Neural progenitor cell (in vitro differentiated cells): ENCODE data around the gene GNL3. TPM values are rescaled to one million over a fixed set of nuclear protein-coding genes. Genes with fewer than 3 reads are reported as not detected.

Source experiments
- DNase-seq: peaks from one replicate; pipeline ENCODE4 v3.0.0-alpha.2; 2016; ENCODE audit warnings: low spot score
- H2AFZ ChIP-seq: fragments of 200-600 bp; sonication (generic); replicated peaks from 2 replicates; pipeline ENCODE4 v1.6.1; 2016; ENCODE audit warnings: antibody characterized with exemption
- H3F3A ChIP-seq: fragments of 200-600 bp; sonication (generic); 2 replicates; pipeline ENCODE4 v1.6.1; 2016; ENCODE audit warnings: antibody characterized with exemption, low read depth
- H3K27ac ChIP-seq: fragments of 200-600 bp; sonication (generic); 2 replicates; pipeline ENCODE4 v1.5.1; 2016; ENCODE audit warnings: mild to moderate bottlenecking
- H3K27me3 ChIP-seq: fragments of 200-600 bp; sonication (generic); 2 replicates; pipeline ENCODE4 v1.6.1; 2016; ENCODE audit warnings: mild to moderate bottlenecking, moderate library complexity
- H3K36me3 ChIP-seq: fragments of 200-600 bp; sonication (generic); 2 replicates; pipeline ENCODE4 v1.5.1; 2016
- H3K4me1 ChIP-seq: fragments of 200-600 bp; sonication (generic); 2 replicates; pipeline ENCODE4 v1.6.1; 2016; ENCODE audit warnings: mixed run types
- H3K4me2 ChIP-seq: fragments of 200-600 bp; sonication (generic); 2 replicates; pipeline ENCODE4 v1.6.1; 2016
- H3K4me3 ChIP-seq: fragments of 200-600 bp; sonication (generic); 2 replicates; pipeline ENCODE4 v1.5.1; 2016
- H3K79me2 ChIP-seq: fragments of 200-600 bp; sonication (generic); 2 replicates; pipeline ENCODE4 v1.6.1; 2016; ENCODE audit warnings: low read depth
- H3K9ac ChIP-seq: fragments of 200-600 bp; sonication (generic); 2 replicates; pipeline ENCODE4 v1.6.1; 2016
- H3K9me3 ChIP-seq: fragments of 200-600 bp; sonication (generic); 2 replicates; pipeline ENCODE4 v1.5.1; 2016; ENCODE audit warnings: low read depth
- H4K20me1 ChIP-seq: fragments of 200-600 bp; sonication (generic); 2 replicates; pipeline ENCODE4 v1.6.1; 2016; ENCODE audit warnings: low read depth
- H3K27ac Mint-ChIP-seq: 3 replicates; pipeline ENCODE4 v1.8.0; 2021; ENCODE audit warnings: mixed read lengths
- H3K27me3 Mint-ChIP-seq: 2 replicates; pipeline ENCODE4 v1.8.0; 2022; ENCODE audit warnings: low read depth, mild to moderate bottlenecking, inconsistent platforms, moderate library complexity, mixed read lengths; ENCODE audit not compliant: insufficient read depth
- H3K36me3 Mint-ChIP-seq: 3 replicates; pipeline ENCODE4 v1.8.0; 2021; ENCODE audit warnings: mixed read lengths
- H3K4me1 Mint-ChIP-seq: 3 replicates; pipeline ENCODE4 v1.8.0; 2021; ENCODE audit warnings: mixed read lengths
- H3K4me3 Mint-ChIP-seq: 3 replicates; pipeline ENCODE4 v1.8.0; 2021; ENCODE audit warnings: mild to moderate bottlenecking, moderate library complexity, mixed read lengths
- H3K9me3 Mint-ChIP-seq: 3 replicates; pipeline ENCODE4 v1.8.0; 2020; ENCODE audit warnings: mixed read lengths
- CTCF ChIP-seq: fragments of 200-600 bp; sonication (generic); IDR thresholded peaks from 2 replicates; pipeline ENCODE4 v1.5.1; 2017; ENCODE audit warnings: antibody characterized with exemption, mild to moderate bottlenecking
- EZH2 ChIP-seq: fragments of 200-600 bp; sonication (generic); IDR thresholded peaks from 2 replicates; pipeline ENCODE4 v1.6.1; 2017; ENCODE audit warnings: antibody characterized with exemption, mild to moderate bottlenecking, moderate library complexity
- EZH2phosphoT487 ChIP-seq: fragments of 200-600 bp; sonication (generic); IDR thresholded peaks from 2 replicates; pipeline ENCODE4 v1.6.1; 2017; ENCODE audit warnings: antibody characterized with exemption
- total RNA-seq: library from RNA; depleted of rRNA; stranded (reverse); fragments of >200 nt; gene quantifications from 2 replicates; pipeline ENCODE4 v1.2.3, GENCODE V29; 2015; ENCODE audit warnings: low replicate concordance

The GNL3 gene
- total RNA-seq, 1 donor from 2014 or later, result 169 TPM

GRCh38 chr3:52649461-52650210, 36.2 kb upstream of the GNL3 start:
- TF ChIP-seq EZH2, result no peak
- TF ChIP-seq EZH2phosphoT487, result no peak
- no peak for TF ChIP-seq CTCF
- Histone ChIP-seq H3K4me1 (no peaks in the 10 kb centered on the region), H4K20me1 (no peaks in the 10 kb centered on the region), H3K9ac (no peak overlapping the region), H3K27me3 (no peaks in the 10 kb centered on the region), H3K27ac (no peak overlapping the region), H3K9me3 (no peaks in the 10 kb centered on the region), H3F3A (peaks cover 3% of the 10 kb centered on the region), H3K36me3 (peaks cover 23% of the 10 kb centered on the region), H3K79me2 (no peaks in the 10 kb centered on the region), H3K4me3 (no peak overlapping the region), H3K4me2 (no peak overlapping the region), H2AFZ (no peak overlapping the region)
- Mint-ChIP-seq H3K9me3 (no peaks in the 10 kb centered on the region), H3K4me3 (no peak overlapping the region), H3K4me1 (no peaks in the 10 kb centered on the region), H3K36me3 (peaks cover 38% of the 10 kb centered on the region), H3K27me3 (peaks cover 4% of the 10 kb centered on the region), H3K27ac (no peak overlapping the region)
- no peak for DNase-seq

GRCh38 chr3:52650439-52650838, 35.4 kb upstream of the GNL3 start:
- Histone ChIP-seq H3K27me3 (no peaks in the 10 kb centered on the region), H3K4me3 (no peak overlapping the region), H3K9me3 (no peaks in the 10 kb centered on the region), H3K4me2 (no peak overlapping the region), H3K36me3 (peaks cover 23% of the 10 kb centered on the region), H3K4me1 (no peaks in the 10 kb centered on the region), H4K20me1 (no peaks in the 10 kb centered on the region), H3K79me2 (no peaks in the 10 kb centered on the region), H3K27ac (no peak overlapping the region), H3K9ac (no peak overlapping the region), H2AFZ (no peak overlapping the region), H3F3A (peaks cover 3% of the 10 kb centered on the region)
- H3K4me3 Mint-ChIP-seq, result no peak overlapping the region
- H3K4me1 Mint-ChIP-seq, result no peaks in the 10 kb centered on the region
- H3K27ac Mint-ChIP-seq, result no peak overlapping the region
- peaks cover 34% of the 10 kb centered on the region for H3K36me3 Mint-ChIP-seq
- no peak for DNase-seq
- H3K27me3 Mint-ChIP-seq, result peaks cover 4% of the 10 kb centered on the region
- H3K9me3 Mint-ChIP-seq, result no peaks in the 10 kb centered on the region
- no peak for TF ChIP-seq CTCF
- TF ChIP-seq EZH2phosphoT487, result no peak
- TF ChIP-seq EZH2, result no peak

DNA sequence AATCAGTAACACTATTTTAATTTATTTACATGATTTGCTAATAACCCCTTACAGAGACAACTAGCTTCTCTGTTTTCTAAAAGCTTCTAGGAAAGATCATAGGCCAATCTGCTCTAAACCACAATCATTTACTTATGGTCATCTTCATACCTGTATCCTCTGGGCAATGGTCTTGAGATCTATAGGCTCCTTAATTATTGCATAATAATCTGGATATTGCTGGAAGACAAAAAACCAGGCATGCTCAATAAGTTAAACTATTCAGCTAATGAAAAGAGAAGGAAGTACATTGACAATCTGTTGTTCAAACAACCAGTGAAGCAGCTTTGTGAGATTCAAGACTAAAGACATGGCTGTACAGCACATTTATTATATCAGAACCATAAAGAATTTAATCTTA, 34.2 kb upstream of the GNL3 start:
- peaks cover 2% of the 10 kb centered on the region for H3F3A ChIP-seq
- no peaks in the 10 kb centered on the region for H3K79me2 ChIP-seq
- Mint-ChIP-seq H3K27me3 (peaks cover 4% of the 10 kb centered on the region), H3K4me3 (no peak overlapping the region), H3K27ac (no peak overlapping the region), H3K36me3 (peaks cover 36% of the 10 kb centered on the region), H3K4me1 (no peaks in the 10 kb centered on the region), H3K9me3 (no peaks in the 10 kb centered on the region)
- no peaks in the 10 kb centered on the region for H3K9me3 ChIP-seq
- H3K27ac ChIP-seq, result no peak overlapping the region
- H4K20me1 ChIP-seq, result no peaks in the 10 kb centered on the region
- H3K36me3 ChIP-seq, result peaks cover 17% of the 10 kb centered on the region
- H3K4me3 ChIP-seq, result no peak overlapping the region
- H3K4me1 ChIP-seq, result no peaks in the 10 kb centered on the region
- no peak for DNase-seq
- H3K9ac ChIP-seq, result no peak overlapping the region
- H3K27me3 ChIP-seq, result no peaks in the 10 kb centered on the region
- no peak for TF ChIP-seq EZH2
- no peak for TF ChIP-seq EZH2phosphoT487
- TF ChIP-seq CTCF, result no peak
- no peak overlapping the region for H3K4me2 ChIP-seq
- no peak overlapping the region for H2AFZ ChIP-seq
